HG03378 (cell line): ENCODE data around the gene NIT1.
"Not testable (repeated sequence)": the region's sequence is repeated elsewhere in the genome, so short reads cannot be mapped to it uniquely, and the experiment has no call there.

Experiments used
- ATAC-seq: cut with Tn5 transposase; IDR thresholded peaks from one replicate; pipeline ENCODE4 v1.9.1; 2021; ENCODE audit warnings: mild to moderate bottlenecking, moderate library complexity; ENCODE audit not compliant: unreplicated experiment

The NIT1 gene

DNA sequence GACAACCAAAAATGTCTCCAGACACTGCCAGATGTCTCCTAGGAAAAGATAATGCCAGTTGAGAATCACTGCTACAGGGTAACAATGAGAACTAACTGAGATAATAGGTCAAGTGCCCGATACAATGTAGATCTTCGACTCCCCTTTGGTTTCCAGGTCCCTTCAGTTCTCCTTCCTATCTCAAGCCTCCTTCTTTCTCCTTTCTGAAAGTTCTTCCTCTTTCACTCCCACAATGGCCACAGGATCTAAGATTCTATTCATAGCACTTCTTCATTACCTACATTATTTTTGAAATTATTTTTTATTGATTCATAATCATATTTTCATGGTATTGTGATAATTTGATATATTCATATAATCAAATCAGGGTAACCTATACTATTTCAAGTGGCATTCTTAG, 6.4 kb upstream of the NIT1 start:
- no peak for ATAC-seq

GRCh38 chr1:161113915-161114314, 4.0 kb upstream of the NIT1 start:
- ATAC-seq = no peak

GRCh38 chr1:161114556-161114955, 3.3 kb upstream of the NIT1 start:
- no peak for ATAC-seq

DNA sequence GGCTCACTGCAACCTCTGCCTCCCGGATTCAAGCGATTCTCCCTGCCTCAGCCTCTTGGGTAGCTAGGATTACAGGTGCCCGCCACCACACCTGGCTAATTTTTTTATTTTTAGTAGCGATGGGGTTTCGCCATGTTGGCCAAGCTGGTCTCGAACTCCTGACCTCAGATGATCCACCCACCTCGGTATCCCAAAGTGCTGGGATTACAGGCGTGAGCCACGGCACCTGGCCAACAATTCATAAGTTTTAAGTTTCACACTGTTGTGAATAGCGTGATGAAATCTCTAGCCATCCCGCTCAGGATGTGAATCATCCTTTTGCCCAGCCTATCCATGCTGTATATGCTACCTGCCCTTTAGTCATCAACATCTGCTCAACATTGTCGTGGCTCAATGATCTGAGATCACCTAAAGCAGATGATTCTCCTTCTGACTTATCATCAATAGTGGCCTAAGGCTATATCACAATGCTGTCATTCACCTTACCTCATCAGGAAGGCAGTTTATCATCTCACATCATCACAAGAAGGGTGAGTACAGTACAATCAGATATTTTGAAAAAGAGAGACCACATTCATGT, 2.7 kb upstream of the NIT1 start:
- no peak for ATAC-seq

GRCh38 chr1:161115961-161116360, 1.9 kb upstream of the NIT1 start:
- ATAC-seq = not testable (repeated sequence)

GRCh38 chr1:161119092-161119903, 1.4 kb downstream of the NIT1 start:
- ATAC-seq = no peak

GRCh38 chr1:161121042-161121650, 3.2 kb downstream of the NIT1 start:
- no peak for ATAC-seq

- ATAC-seq = no peak
Measured at GRCh38 chr1:161121834-161122233, 3.9 kb downstream of the NIT1 start.

- no peak for ATAC-seq
Measured at GRCh38 chr1:161122967-161123366, 5.1 kb downstream of the NIT1 start.

- ATAC-seq = no peak
Measured at GRCh38 chr1:161127649-161128048, 9.7 kb downstream of the NIT1 start.

DNA sequence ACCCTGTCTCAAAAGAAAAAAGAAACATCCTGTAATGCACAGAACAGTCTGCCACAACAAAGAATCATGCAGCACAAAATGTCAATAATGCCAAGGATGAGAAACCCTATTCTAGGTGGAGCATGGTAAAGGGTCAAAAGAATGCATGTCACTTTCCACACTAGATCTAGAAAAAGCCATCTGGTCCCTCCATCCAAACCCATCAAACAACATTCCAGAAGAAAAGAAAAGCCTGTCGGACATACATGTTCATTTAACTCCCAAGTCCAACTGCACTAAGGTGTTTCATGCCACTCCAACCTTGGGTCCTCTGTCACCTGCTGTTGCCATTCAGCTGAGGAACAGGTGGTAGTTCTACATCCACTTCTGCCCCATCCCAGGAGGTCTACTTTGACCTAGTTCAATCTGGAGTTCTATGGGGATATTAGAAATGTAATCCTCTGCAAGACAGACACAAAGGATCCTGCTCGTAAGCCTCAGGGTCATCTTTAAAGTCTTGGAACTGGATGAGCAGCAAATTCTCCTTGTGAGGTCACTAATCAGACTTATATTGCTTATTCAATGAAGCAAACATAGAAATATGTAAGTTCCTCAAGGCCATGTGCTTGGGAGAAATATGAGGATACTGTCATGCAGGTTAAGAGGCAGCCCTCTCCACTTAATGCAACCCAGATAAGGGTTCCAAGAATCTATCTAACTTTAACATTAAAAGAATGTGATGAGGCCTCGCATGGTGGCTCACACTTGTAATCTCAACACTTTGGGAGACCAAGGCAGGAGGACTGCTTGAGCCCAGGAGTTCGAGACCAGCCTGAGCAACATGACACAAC, 10.9 kb downstream of the NIT1 start:
- no peak for ATAC-seq

- ATAC-seq = no peak
Measured at GRCh38 chr1:161130266-161130665, 12.4 kb downstream of the NIT1 start.

- no peak for ATAC-seq
Measured at GRCh38 chr1:161131523-161132409, 13.9 kb downstream of the NIT1 start.

DNA sequence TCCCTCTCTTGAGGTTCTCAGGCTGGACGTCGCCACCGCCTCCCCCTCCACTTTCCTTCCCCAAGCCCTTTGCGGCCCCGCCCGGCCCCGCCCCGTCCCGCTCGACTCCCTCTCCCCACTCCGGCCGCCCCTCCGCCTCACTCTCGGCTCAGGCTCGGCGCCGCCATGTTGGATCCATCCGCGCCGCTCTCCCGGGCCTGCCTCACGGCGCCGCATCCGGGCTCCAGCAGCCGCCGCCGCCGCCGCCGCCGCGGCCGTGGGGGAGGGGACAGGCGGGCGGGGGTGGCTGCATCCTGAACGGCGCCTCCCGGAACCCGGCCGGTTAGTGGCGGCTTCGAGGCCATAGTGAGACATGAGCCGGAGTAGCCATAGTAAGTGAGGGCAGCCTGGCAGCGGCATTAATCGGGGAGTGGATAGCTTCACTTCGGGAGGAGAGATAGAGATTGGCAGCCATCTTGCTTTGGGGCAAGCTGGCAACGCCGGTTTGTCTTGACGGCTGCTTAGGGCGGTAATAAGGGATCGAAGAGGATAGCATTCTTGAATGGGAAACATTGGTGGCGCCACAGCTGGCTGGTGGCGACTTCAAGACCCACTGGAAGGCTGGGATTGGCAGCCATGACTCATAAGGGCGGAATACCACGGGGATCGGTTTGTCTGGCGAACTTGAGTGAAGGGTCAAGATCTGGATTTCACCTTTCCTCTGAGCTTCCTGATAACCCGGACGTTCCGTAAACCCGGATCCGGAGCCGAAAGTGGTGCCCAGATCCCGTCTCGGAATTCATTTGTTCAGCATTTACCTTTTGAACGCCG, 14.7 kb downstream of the NIT1 start, which contains the start of gene DEDD:
TSS of gene DEDD (minus strand) at position 258 of the 810 bp plus-strand sequence. CDS start 8,205 bp downstream, outside the sequence.
- ATAC-seq = peak; percentile 95

- ATAC-seq = peak; percentile 3
Measured at GRCh38 chr1:161133220-161133740, 15.4 kb downstream of the NIT1 start.

DNA sequence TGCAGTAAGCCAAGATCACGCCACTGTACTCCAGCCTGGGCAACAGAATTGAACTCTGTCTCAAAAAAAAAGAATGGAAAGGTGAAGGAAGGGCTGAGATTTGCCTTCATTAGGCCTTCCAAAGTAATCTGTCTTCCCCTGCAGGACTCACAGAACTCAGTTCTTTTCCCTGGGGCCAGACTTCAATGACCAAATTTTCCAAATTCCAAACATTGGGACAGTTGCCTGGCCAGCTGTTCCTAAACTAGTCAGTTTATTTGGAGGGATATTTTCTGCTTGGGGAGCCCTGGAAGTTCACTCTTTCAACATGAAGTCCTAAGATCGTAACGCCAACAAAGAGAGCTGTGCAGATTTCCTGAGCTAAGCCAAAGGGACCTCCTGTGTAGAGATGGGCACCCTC, 20.0 kb downstream of the NIT1 start:
- no peak for ATAC-seq

DNA sequence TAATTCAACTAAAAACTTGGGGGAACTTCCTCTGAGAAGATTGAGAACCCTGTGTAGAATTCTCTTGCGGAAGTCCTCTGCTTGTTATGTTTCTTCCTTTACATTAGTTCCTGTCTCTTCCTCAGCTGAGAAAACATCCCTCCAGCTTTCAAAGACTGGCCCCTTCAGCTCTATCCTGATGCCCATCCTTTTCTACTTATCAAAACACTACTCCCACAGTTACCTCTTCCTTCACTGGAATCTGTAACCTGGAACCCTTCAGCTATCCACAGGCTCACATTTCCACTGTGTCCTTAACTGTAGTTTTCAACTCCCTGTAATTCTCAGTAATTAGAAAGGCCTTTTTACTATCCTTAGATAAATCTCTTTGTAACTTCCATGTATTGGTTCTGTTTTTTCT, 20.5 kb downstream of the NIT1 start:
- ATAC-seq = no peak

DNA sequence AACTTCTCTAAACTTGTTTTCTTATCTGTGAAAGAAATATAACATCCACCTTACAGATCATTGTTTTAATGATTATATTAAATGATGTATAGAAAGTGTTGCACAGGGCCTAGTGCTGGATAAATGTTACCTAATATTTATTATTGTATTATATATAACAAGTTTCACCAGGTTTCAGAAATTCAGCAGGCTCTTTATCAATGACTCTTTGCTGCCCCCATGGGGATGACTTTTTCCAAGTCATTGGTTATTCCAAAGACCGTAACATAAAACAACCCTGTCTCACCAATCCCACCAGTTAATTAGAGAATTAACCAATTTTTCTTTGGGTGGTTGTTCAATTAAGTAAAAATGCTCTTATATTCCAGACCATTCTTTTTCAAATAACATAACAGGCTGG, 21.9 kb downstream of the NIT1 start:
- no peak for ATAC-seq

DNA sequence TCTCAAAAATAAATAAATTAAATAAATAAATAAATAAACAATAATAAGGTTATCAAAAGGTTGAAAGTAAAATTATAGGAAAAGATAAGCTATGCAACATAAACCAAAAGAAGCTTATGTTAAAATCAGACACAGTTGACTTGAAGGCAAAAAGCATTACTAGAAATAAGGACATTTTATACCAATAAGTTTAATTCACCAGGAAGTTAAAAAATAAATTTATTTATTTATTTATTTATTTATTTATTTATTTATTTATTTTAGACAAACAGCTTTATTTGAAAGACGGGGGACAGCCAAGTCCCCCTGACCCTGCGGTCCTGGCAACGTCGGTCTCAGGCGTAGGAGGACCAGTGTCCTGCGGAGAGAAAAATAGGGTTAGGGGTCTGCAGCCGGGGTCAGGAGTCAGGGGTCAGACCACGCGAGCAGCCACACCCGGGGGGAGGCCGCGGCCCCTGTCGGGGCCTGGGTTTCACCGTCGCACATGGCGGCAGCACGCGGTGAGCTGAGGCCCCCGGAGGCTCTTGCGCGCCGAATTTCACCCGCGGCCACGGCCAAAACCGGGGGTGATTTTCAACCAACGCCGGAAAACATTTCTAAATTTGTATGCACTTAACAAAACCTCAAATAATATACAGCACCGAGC, 23.0 kb downstream of the NIT1 start:
- no peak for ATAC-seq
